Glomerular visceral epithelial cell (primary cell): ENCODE data around the gene PRDX5.

Source experiments
- DNase-seq: peaks from one replicate; pipeline ENCODE4 v3.0.0-alpha.2; 2016; ENCODE audit errors: extremely low spot score

The PRDX5 gene

GRCh38 chr11:64362339-64362738 is 44.4 kb downstream of the PRDX5 start:
- no peak for DNase-seq

DNA sequence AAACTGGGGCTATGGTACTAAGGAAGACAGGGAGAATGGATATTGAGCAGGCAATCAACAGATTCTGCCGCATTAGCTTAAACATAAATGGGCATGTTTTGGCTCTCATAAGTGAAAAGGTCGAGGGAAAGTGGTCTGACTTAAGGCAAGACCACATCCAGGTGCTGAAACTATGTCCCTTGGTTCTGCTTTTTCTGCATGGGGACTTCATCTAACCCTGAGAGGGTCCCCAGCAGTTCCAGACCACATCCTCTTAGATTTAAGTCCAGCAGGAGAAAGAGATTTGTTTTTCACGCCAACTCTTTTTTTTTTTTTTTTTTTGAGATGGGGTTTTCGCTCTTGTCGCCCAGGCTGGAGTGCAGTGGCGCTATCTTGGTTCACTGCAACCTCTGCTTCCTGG is 46.5 kb downstream of the PRDX5 start:
- no peak for DNase-seq

GRCh38 chr11:64364911-64365310 is 47.0 kb downstream of the PRDX5 start:
- DNase-seq = no peak

GRCh38 chr11:64366751-64367150 is 48.8 kb downstream of the PRDX5 start:
- DNase-seq = no peak

GRCh38 chr11:64367931-64368672 is 50.2 kb downstream of the PRDX5 start:
- DNase-seq = no peak

GRCh38 chr11:64368673-64369074 is 50.8 kb downstream of the PRDX5 start:
- no peak for DNase-seq

DNA sequence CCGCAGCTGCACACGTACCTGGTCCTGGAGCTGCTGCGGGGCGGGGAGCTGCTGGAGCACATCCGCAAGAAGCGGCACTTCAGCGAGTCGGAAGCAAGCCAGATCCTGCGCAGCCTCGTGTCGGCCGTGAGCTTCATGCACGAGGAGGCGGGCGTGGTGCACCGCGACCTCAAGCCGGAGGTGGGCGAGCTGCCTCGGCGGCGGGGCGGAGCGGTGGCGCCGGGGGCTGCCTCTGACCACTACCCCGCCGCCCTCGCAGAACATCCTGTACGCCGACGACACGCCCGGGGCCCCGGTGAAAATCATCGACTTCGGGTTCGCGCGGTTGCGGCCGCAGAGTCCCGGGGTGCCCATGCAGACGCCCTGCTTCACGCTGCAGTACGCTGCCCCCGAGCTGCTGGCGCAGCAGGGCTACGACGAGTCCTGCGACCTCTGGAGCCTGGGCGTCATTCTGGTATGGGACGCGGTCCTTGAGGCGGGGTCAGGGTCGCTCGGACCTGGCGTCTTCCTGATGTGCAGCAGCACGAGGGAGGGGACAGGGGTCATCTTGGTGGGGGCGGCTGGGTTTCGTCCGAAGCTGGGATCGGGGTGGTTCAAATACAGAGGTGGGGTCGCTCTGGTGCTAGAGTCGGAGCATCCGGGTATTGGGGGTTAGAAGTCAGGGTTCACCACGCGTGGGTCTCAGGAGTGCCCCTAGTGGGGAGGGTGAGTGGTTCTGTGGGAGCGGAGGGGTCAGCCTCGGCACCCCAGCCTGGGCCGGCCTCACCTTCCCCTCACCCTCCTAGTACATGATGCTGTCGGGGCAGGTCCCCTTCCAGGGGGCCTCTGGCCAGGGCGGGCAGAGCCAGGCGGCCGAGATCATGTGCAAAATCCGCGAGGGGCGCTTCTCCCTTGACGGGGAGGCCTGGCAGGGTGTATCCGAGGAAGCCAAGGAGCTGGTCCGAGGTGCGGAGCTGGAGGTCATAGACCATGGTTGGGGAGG is 51.8 kb downstream of the PRDX5 start:
- no peak for DNase-seq

DNA sequence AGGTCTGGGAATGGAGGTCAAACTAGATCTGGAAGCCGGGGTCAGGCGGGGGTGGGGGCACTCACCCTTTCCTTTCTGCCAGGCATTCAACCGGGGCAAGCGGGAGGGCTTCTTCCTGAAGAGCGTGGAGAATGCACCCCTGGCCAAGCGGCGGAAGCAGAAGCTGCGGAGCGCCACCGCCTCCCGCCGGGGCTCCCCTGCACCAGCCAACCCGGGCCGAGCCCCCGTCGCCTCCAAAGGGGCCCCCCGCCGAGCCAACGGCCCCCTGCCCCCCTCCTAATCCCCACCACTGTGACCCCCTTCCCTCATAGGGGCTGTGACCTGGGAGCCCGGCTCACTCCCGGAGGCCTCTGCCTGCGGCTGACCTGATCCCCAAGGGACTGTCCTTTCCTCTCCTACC is 53.3 kb downstream of the PRDX5 start:
- DNase-seq = no peak
